Caco-2 (cell line): Measurements from ENCODE around the gene LDAF1. TPM values are rescaled to one million over a fixed set of nuclear protein-coding genes. Genes with fewer than 3 reads are reported as not detected.

Experiments used
- BruUV-seq: library from RNA; stranded (reverse); fragments of 400-500 nt; replicated peaks from 2 replicates; lab custom pipeline; 2021; lab: Mats Ljungman, UMichigan
- CTCF ChIA-PET: fragments of 300-600 bp; sonication (Branson Sonifier 250); formaldehyde crosslinking; loops from one replicate; lab custom pipeline; 2022; ENCODE audit warnings: antibody characterized with exemption; lab: Charles Lee
- POLR2A ChIA-PET: fragments of 300-600 bp; sonication (Branson Sonifier 250); formaldehyde crosslinking; loops from one replicate; lab custom pipeline; 2022; ENCODE audit warnings: antibody characterized with exemption; lab: Charles Lee
- DNase-seq, 2 experiments: peaks; one replicate each; pipeline versions ENCODE4 v3.0.0 to v3.0.0-alpha.2; 2020 to 2022
- H3K27me3 ChIP-seq: replicated peaks from 2 replicates; pipeline ENCODE4 v1.6.0; 2011; ENCODE audit warnings: low read length; ENCODE audit not compliant: control insufficient read depth, insufficient read depth
- H3K36me3 ChIP-seq: 2 replicates; pipeline ENCODE4 v1.5.1; 2011; ENCODE audit warnings: low read length; ENCODE audit not compliant: control insufficient read depth, insufficient read depth
- H3K4me1 ChIP-seq: fragments of 250-450 bp; sonication (Bioruptor Pico); 2 replicates; pipeline ENCODE4 v1.5.1; 2020; ENCODE audit warnings: mild to moderate bottlenecking
- H3K4me3 ChIP-seq: 2 replicates; pipeline ENCODE4 v1.5.1; 2011; ENCODE audit warnings: low read depth, mild to moderate bottlenecking, control low read depth, low read length
- H3K9me3 ChIP-seq: fragments of 250-450 bp; sonication (Bioruptor Pico); 2 replicates; pipeline ENCODE4 v1.5.1; 2020; ENCODE audit warnings: mild to moderate bottlenecking, moderate library complexity
- H3K27ac Mint-ChIP-seq: one replicate; pipeline ENCODE4 v1.8.0; 2022; ENCODE audit warnings: mixed read lengths; ENCODE audit not compliant: unreplicated experiment
- H3K27me3 Mint-ChIP-seq: one replicate; pipeline ENCODE4 v1.8.0; 2022; ENCODE audit warnings: mixed read lengths; ENCODE audit not compliant: insufficient read depth, unreplicated experiment
- H3K36me3 Mint-ChIP-seq: one replicate; pipeline ENCODE4 v1.8.0; 2022; ENCODE audit warnings: mild to moderate bottlenecking, mixed read lengths; ENCODE audit not compliant: insufficient read depth, unreplicated experiment
- H3K4me1 Mint-ChIP-seq: one replicate; pipeline ENCODE4 v1.8.0; 2022; ENCODE audit warnings: low read depth, mixed read lengths; ENCODE audit not compliant: unreplicated experiment
- H3K4me3 Mint-ChIP-seq: one replicate; pipeline ENCODE4 v1.8.0; 2022; ENCODE audit warnings: mild to moderate bottlenecking, moderate library complexity, mixed read lengths; ENCODE audit not compliant: unreplicated experiment
- H3K9me3 Mint-ChIP-seq: one replicate; pipeline ENCODE4 v1.8.0; 2022; ENCODE audit warnings: mixed read lengths; ENCODE audit not compliant: unreplicated experiment
- CTCF ChIP-seq, 2 experiments: fragments of 200-600 bp in 1 of 2; IDR thresholded peaks; 1 replicate in 1 of 2; 2 replicates in 1 of 2; pipeline versions ENCODE4 v1.5.1 to v1.8.0; 2011 to 2022; ENCODE audit warnings: antibody characterized with exemption in 1 of 2, control low read depth in 1 of 2, inconsistent platforms in 1 of 2, low read depth in 1 of 2, low read length in 1 of 2, mild to moderate bottlenecking in 1 of 2, moderate library complexity in 1 of 2; ENCODE audit not compliant: insufficient read depth in 1 of 2, severe bottlenecking in 1 of 2, unreplicated experiment in 1 of 2
- intact Hi-C: fragments of 100-400 bp; cut with micrococcal nuclease; formaldehyde crosslinking; loops from one replicate; pipeline ENCODE4 v1.10.0; 2022; ENCODE audit not compliant: unreplicated experiment
- total RNA-seq: library from RNA; stranded (reverse); gene quantifications from 2 replicates; pipeline ENCODE4 v1.2.3, GENCODE V29; 2022

The LDAF1 gene
- total RNA-seq, 1 experiment from 2014 or later = 16.7 TPM

GRCh38 chr16:21117567-21117966 is 40.9 kb upstream of the LDAF1 start:
- H3K36me3 ChIP-seq = no peaks in the 10 kb centered on the region
- no peaks in the 10 kb centered on the region for H3K27me3 ChIP-seq
- peaks cover 3% of the 10 kb centered on the region for H3K27me3 Mint-ChIP-seq
- ChIA-PET POLR2A (no interaction called here), CTCF (no interaction called here)
- no peak overlapping the region for H3K4me3 ChIP-seq
- no peaks in the 10 kb centered on the region for H3K36me3 Mint-ChIP-seq
- no peak for DNase-seq
- H3K4me3 Mint-ChIP-seq = no peak overlapping the region
- intact Hi-C loops = no loop called here
- H3K9me3 ChIP-seq = no peaks in the 10 kb centered on the region
- no peaks in the 10 kb centered on the region for H3K4me1 ChIP-seq
- BruUV-seq = no TSS peak
- H3K4me1 Mint-ChIP-seq = no peaks in the 10 kb centered on the region
- H3K9me3 Mint-ChIP-seq = no peaks in the 10 kb centered on the region
- no peak for TF ChIP-seq CTCF (IDR thresholded peaks at IDR 0.05; ENCODE audit: insufficient read depth in 1 of 2, low read depth in 1 of 2, low read length in 1 of 2, severe bottlenecking in 1 of 2, unreplicated experiment in 1 of 2)
- no peak overlapping the region for H3K27ac Mint-ChIP-seq

GRCh38 chr16:21120976-21121520 is 37.4 kb upstream of the LDAF1 start:
- H3K27ac Mint-ChIP-seq = no peak overlapping the region
- H3K4me3 Mint-ChIP-seq = no peak overlapping the region
- no peaks in the 10 kb centered on the region for H3K9me3 ChIP-seq
- no peaks in the 10 kb centered on the region for H3K9me3 Mint-ChIP-seq
- H3K4me1 Mint-ChIP-seq = no peaks in the 10 kb centered on the region
- H3K36me3 Mint-ChIP-seq = no peaks in the 10 kb centered on the region
- ChIA-PET POLR2A (no interaction called here), CTCF (no interaction called here)
- no TSS peak for BruUV-seq
- no peaks in the 10 kb centered on the region for H3K27me3 ChIP-seq
- no peak for DNase-seq
- peaks cover 8% of the 10 kb centered on the region for H3K27me3 Mint-ChIP-seq
- no peaks in the 10 kb centered on the region for H3K4me1 ChIP-seq
- intact Hi-C loops = no loop called here
- H3K4me3 ChIP-seq = no peak overlapping the region
- TF ChIP-seq CTCF (IDR thresholded peaks at IDR 0.05; ENCODE audit: insufficient read depth in 1 of 2, low read depth in 1 of 2, low read length in 1 of 2, severe bottlenecking in 1 of 2, unreplicated experiment in 1 of 2) = no peak
- H3K36me3 ChIP-seq = no peaks in the 10 kb centered on the region

GRCh38 chr16:21125191-21125590 is 33.3 kb upstream of the LDAF1 start:
- H3K4me3 ChIP-seq = no peak overlapping the region
- CTCF ChIA-PET = no interaction called here
- intact Hi-C loops = no loop called here
- POLR2A ChIA-PET = no interaction called here
- no peak overlapping the region for H3K27ac Mint-ChIP-seq
- no peaks in the 10 kb centered on the region for H3K4me1 ChIP-seq
- no peak overlapping the region for H3K4me3 Mint-ChIP-seq
- no peaks in the 10 kb centered on the region for H3K9me3 ChIP-seq
- TF ChIP-seq CTCF (IDR thresholded peaks at IDR 0.05; ENCODE audit: insufficient read depth in 1 of 2, low read depth in 1 of 2, low read length in 1 of 2, severe bottlenecking in 1 of 2, unreplicated experiment in 1 of 2) = no peak
- no peaks in the 10 kb centered on the region for H3K9me3 Mint-ChIP-seq
- H3K36me3 ChIP-seq = no peaks in the 10 kb centered on the region
- H3K27me3 ChIP-seq = no peaks in the 10 kb centered on the region
- BruUV-seq = no TSS peak
- H3K27me3 Mint-ChIP-seq = peaks cover 6% of the 10 kb centered on the region
- no peaks in the 10 kb centered on the region for H3K36me3 Mint-ChIP-seq
- H3K4me1 Mint-ChIP-seq = no peaks in the 10 kb centered on the region
- DNase-seq = no peak
